Activated effector memory CD4-positive, alpha-beta T cell treated with Interleukin-2 at 50 U/mL for 16 hours (primary cell): ENCODE results near the gene IRS1.
"Not testable (repeated sequence)": the region's sequence is repeated elsewhere in the genome, so short reads cannot be mapped to it uniquely, and the experiment has no call there.

Experiments
- DNase-seq: peaks from one replicate; pipeline ENCODE4 v3.0.0-alpha.2; 2020

IRS1 gene

DNA sequence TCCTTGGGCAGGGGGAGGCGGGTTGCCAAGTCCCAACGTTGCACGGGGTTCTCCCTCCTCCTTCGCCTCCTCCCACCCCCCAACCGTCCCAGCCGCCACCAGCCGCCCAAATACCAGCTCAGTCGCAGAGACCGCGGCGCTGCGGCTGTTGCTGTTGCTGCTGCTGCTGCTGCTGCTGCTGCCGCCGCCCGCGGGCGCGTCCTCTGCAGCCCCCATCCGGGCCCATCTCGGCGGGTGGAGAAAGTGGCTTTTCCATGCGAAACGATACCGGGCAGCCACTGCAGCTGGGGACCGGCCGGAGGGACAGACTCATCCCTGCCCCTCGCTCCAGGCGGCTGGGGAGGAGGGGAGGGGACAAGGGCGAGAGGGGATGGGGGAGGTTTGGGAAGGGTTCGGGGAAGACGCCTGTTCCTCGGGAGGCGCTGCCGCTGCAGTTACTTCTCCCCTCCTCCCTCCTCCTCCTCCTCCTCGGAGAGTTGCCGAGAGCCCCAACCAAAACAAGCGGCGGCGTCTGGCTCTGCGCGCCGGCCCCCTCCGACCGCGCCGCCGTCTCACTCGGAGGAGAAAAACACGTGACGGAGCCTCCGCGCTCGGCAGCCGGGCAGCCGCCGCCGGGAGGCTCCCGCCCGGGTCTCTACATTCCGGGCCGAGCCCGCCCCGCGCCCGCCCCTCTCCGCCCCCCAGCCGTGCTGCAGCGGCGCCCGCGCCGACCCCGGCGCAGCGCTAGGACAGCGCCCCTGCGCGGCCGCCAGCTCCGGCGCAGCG lies at the start of gene IRS1:
Gene IRS1 (minus strand): TSS at position 610 of the 765 bp plus-strand sequence. CDS start 1,082 bp downstream, outside the sequence.
- DNase-seq: peak; percentile 46

GRCh38 chr2:226849349-226849748 lies 49.7 kb upstream of the IRS1 start:
- DNase-seq: no peak

DNA sequence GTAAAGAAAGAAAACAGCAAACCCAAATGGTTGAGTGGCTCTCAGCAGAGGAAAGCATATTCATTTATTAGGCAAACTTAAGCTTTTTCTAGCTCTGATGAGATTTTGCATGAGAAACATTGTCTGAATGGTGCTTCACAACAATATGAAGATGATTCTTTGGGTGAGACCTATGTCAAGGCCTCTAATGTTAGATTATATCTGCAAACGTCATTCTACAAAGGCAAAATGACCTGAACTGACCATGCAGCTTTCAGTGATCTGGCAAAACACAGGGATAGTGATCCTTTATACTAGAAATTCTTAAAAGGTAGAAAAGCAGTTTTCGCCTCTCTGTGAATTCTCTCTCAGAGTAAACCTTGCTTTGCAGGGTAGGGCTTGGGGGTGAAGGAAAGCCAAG lies 47.9 kb upstream of the IRS1 start:
- DNase-seq: no peak

- DNase-seq: no peak
These were observed 47.5 kb upstream of the IRS1 start for GRCh38 chr2:226847090-226847489.

- DNase-seq: no peak
These were observed 45.9 kb upstream of the IRS1 start for GRCh38 chr2:226845386-226846116.

GRCh38 chr2:226843001-226843400 lies 43.4 kb upstream of the IRS1 start:
- not testable (repeated sequence) for DNase-seq

DNA sequence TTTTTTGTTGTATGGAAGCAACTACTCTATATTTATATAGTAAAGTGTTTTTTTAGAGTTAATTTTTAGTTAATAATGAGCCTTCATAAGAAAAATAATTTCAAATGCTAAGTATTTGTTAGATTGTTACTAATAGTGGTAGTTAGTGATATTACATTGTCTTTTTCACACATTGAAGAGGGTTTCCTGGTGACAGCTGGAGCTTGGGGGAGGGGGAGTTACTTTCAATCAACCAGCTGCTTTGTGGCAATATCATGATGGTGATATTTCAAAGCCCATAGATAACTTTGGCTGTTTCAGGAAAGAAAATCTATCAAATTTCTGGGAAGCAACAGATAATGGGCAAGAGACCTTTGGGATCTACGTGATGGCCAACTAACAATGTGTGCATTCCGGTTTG lies 40.3 kb upstream of the IRS1 start:
- no peak for DNase-seq

- DNase-seq: no peak
These were observed 39.5 kb upstream of the IRS1 start for GRCh38 chr2:226839161-226839560.

DNA sequence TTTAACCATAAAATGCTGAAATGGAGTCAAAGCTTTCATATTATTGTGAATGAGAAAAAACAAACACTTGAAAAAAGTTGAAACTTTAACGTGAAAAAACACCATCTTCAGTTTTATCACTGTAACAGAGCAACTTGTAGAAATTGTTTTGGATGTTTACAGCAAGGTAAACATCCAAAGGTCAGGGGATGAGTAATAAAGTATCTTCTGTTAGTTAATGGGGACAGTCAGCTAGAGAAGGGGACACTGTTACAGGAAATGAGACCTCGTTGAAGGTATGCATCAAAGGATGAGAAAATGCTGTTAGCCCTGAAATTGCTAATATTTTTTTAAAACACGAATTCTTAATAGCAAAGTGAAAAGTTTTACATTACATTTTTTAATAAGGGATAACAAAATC lies 39.1 kb upstream of the IRS1 start:
- DNase-seq: no peak

- no peak for DNase-seq
These were observed 38.4 kb upstream of the IRS1 start for GRCh38 chr2:226837787-226838603.

DNA sequence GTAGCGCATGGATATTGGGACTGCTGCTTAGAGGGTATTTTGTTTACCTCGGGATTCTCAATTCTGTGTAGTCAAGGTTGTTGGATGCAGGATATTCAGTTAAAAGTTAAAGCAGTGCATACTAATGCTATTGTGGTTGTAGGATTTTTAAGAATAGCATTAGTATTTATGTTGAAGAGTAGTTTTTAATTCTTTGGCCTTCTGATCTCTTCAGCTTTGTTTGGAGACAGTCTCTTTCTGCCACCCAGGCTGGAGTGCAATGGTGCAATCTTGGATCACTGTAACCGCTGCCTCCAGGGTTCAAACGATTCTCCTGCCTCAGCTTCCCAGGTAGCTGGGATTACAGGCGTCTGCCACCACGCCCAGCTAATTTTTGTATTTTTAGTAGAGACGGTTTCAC lies 37.7 kb upstream of the IRS1 start:
- DNase-seq: no peak

DNA sequence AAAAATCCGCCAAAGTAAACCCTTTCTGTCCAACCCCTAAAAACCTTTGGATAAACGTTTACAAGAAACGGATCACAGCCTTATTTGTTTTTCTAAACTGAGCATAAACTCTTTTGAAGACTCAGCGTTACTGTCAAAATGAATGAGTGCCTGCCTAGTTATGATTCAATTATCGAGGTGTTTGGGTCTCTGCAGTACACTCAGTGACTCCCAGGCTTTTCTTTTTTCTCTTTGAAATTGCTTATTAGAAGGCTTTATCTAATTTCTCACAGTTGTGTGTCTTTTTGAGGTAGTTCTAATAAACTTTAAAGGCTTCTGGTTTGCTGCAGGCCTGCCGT lies 36.9 kb upstream of the IRS1 start:
- DNase-seq: no peak

GRCh38 chr2:226835796-226836547 lies 36.4 kb upstream of the IRS1 start, which contains the start of gene RHBDD1:
RHBDD1 (plus strand) TSS chr2:226836054; CDS start chr2:226864694, 28,640 bp downstream.
- peak; percentile 92 for DNase-seq

DNA sequence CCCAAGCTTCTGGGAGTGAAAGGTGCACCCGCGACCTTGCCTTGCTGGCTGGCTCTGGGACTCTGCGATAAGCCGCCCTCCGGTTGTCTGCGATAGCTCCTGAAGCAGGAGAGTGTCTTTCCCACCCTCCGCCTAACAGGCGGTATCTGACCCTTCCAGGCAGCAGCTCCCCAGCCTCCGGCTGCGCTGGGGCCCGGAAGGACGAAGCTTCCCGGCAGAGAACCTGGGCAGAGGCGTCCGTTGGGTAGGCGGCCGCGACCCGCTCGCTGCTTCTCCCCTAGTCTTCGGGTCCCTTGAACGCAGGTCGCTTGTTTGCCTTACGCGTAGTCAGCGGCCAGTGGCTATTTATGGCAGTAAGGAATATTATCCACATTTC lies 35.8 kb upstream of the IRS1 start:
- no peak for DNase-seq

GRCh38 chr2:226834880-226835279 lies 35.3 kb upstream of the IRS1 start:
- DNase-seq: not testable (repeated sequence)

- no peak for DNase-seq
These were observed 32.4 kb upstream of the IRS1 start for GRCh38 chr2:226832061-226832460.

- no peak for DNase-seq
These were observed 31.6 kb upstream of the IRS1 start for GRCh38 chr2:226831266-226831665.

DNA sequence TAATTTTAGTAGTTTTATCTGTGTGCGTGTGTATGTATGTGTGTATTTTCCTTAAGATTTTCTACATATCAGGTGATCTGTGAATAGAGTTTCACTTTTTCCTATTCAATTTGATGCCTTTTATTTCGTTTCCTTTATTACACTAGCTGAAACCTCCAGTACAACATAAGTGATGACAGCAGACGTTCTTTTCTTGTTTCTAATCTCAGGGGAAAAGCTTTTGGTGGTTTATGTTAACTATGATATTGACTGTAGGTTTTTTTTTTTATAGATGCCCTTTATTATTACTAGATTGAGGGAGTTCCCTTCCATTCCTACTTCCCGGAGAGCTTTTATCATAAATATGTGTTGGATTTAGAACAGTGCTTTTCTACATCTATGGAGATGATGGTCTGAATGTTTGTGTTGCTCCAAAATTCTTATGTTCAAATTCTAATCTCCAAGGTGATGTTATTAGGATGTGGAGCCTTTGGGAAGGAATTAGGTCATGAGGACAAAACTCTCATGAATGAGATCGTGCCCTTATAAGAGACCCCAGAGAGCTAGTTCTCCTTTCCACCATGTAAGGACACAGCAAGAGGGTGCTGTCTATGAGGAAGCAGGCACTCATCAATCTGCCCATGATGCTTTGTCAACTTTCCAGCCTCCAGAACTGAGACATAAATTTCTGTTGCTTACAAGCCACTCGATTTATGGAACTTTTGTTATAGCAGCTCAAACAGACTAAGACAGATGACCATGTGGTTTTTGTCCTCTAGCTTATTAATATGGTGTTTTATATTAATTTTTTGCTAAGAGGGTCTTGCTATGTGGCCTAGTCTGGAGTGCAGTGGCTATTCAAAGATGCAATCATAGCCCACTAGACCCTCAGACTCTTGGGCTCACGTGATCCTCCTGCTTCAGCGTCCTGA lies 30.4 kb upstream of the IRS1 start:
- DNase-seq: no peak

DNA sequence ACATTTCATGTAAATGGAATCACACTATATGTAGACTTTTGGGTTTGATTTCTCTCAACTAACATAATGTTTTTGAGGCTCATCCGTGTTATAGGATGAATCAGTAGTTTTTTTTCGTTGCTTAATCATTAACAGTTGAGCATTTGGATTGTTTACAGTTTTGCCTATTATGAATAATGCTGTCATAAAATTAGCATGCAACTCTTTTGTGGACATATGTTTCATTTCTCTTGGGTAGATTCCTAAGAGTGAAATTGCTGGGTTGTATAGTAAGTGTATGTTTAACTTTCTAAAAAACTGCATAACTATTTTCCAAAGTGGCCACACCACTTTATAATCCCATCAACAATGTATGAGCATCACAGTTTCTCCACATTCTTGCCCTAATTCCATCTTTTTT lies 28.6 kb upstream of the IRS1 start:
- no peak for DNase-seq

DNA sequence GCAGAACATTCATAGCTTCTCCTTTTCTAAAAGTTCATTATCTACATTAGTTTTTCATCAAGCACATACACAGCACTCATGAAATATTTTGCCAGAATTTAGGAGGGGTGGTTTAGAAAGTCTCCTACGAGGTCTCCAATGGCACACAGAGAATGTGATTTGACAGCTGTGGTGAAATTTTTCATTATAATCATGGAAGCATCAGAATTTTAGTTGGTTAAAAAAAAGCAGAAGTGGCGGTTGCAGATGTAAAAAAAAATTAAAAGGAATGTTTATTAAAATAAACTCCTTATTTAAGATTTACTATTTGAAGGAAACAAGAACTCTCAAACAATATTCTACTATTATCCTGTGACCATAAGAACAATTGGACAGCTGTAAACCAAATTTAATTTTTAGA lies 25.4 kb upstream of the IRS1 start:
- no peak for DNase-seq

DNA sequence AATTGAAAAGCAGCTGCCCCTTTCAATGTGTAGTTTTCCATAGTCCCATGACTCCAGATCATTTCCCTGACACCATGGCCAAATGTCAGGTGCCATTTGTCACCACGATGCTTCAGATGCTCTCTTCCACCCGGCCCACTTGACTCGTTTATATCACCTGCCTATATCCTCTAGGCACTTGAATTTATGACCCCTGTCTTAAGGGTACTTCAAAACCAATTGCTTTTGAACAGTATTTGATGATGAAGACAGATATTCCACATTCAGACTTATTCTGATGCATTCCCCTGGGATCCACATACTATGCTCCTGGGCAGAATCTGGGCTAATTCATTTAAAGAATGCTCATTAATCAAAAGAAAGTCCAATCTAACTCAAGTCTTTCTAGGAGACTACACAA lies 19.3 kb upstream of the IRS1 start:
- no peak for DNase-seq
